MCF 10A (cell line): ENCODE measurements around the gene PIWIL4. TPM values are rescaled to one million over a fixed set of nuclear protein-coding genes. Genes with fewer than 3 reads are reported as not detected.

Source experiments
- BruUV-seq: library from RNA; stranded (reverse); fragments of 400-500 nt; replicated peaks from 2 replicates; lab custom pipeline; 2021; lab: Mats Ljungman, UMichigan
- CTCF ChIA-PET: fragments of 300-600 bp; sonication (Branson Sonifier 250); formaldehyde crosslinking; extraction: SDS; loops from one replicate; lab custom pipeline; 2021; ENCODE audit warnings: antibody characterized with exemption, inconsistent platforms; lab: Yijun Ruan, JAX
- POLR2A ChIA-PET: fragments of 300-600, 350-650 bp; sonication (Branson Sonifier 250); formaldehyde crosslinking; extraction: SDS; loops from one replicate; lab custom pipeline; 2020; ENCODE audit warnings: antibody characterized with exemption, inconsistent platforms; lab: Yijun Ruan, JAX
- DNase-seq: peaks from one replicate; pipeline ENCODE4 v3.0.0-alpha.2; 2018; ENCODE audit not compliant: unreplicated experiment
- H3K27ac Mint-ChIP-seq: one replicate; pipeline ENCODE4 v1.8.0; 2022; ENCODE audit warnings: mild to moderate bottlenecking, low read depth, mixed read lengths; ENCODE audit not compliant: unreplicated experiment
- H3K27me3 Mint-ChIP-seq: one replicate; pipeline ENCODE4 v1.8.0; 2022; ENCODE audit warnings: mixed read lengths; ENCODE audit not compliant: insufficient read depth, unreplicated experiment
- H3K36me3 Mint-ChIP-seq: one replicate; pipeline ENCODE4 v1.8.0; 2022; ENCODE audit warnings: mild to moderate bottlenecking, moderate library complexity, mixed read lengths; ENCODE audit not compliant: insufficient read depth, unreplicated experiment
- H3K4me1 Mint-ChIP-seq: one replicate; pipeline ENCODE4 v1.8.0; 2022; ENCODE audit warnings: mixed read lengths; ENCODE audit not compliant: insufficient read depth, unreplicated experiment
- H3K4me3 Mint-ChIP-seq: one replicate; pipeline ENCODE4 v1.8.0; 2022; ENCODE audit warnings: mild to moderate bottlenecking, moderate library complexity, mixed read lengths; ENCODE audit not compliant: unreplicated experiment
- H3K9me3 Mint-ChIP-seq: one replicate; pipeline ENCODE4 v1.8.0; 2022; ENCODE audit warnings: mixed read lengths; ENCODE audit not compliant: unreplicated experiment
- CTCF ChIP-seq: fragments of 200-600 bp; IDR thresholded peaks from one replicate; pipeline ENCODE4 v1.8.0; 2022; ENCODE audit warnings: antibody characterized with exemption, mild to moderate bottlenecking; ENCODE audit not compliant: unreplicated experiment
- intact Hi-C: fragments of 100-400 bp; cut with micrococcal nuclease; formaldehyde crosslinking; loops from 2 replicates; pipeline ENCODE4 v1.14.1; 2022
- total RNA-seq: library from RNA; stranded (reverse); gene quantifications from 2 replicates; pipeline ENCODE4 v1.2.3, GENCODE V29; 2022

Gene PIWIL4
- total RNA-seq, 1 experiment from 2014 or later: not detected

- Mint-ChIP-seq H3K27ac (no peak overlapping the region), H3K27me3 (no peaks in the 10 kb centered on the region), H3K36me3 (no peaks in the 10 kb centered on the region), H3K4me3 (no peak overlapping the region), H3K4me1 (no peaks in the 10 kb centered on the region), H3K9me3 (peaks cover 12% of the 10 kb centered on the region)
- DNase-seq: no peak
- no TSS peak for BruUV-seq
- ChIA-PET CTCF (interaction anchor here (0.8 to 0.9 kb wide), 3 partner anchors 9 to 268 kb away, joined by 3 to 4 read pairs (median 3); no protein-coding TSS in a partner anchor), POLR2A (no interaction called here)
- intact Hi-C loops: no loop called here
- no peak for TF ChIP-seq CTCF
Observed at GRCh38 chr11:94629741-94630140, 62.6 kb downstream of the PIWIL4 start.

GRCh38 chr11:94630221-94630620 lies 63.1 kb downstream of the PIWIL4 start:
- POLR2A ChIA-PET: interaction anchor here (1.4 kb wide), 1 partner anchor 11 kb away, joined by 4 read pairs; no protein-coding TSS in a partner anchor
- Mint-ChIP-seq H3K4me1 (no peaks in the 10 kb centered on the region), H3K4me3 (no peak overlapping the region), H3K9me3 (peaks cover 12% of the 10 kb centered on the region), H3K27me3 (no peaks in the 10 kb centered on the region), H3K27ac (no peak overlapping the region), H3K36me3 (no peaks in the 10 kb centered on the region)
- TF ChIP-seq CTCF: no peak
- intact Hi-C loops: no loop called here
- no TSS peak for BruUV-seq
- CTCF ChIA-PET: interaction anchor here (0.8 to 0.9 kb wide), 2 partner anchors 10 to 76 kb away, joined by 3 to 4 read pairs; no protein-coding TSS in a partner anchor
- DNase-seq: no peak

GRCh38 chr11:94632356-94632755 lies 65.2 kb downstream of the PIWIL4 start:
- no peaks in the 10 kb centered on the region for H3K27me3 Mint-ChIP-seq
- H3K36me3 Mint-ChIP-seq: no peaks in the 10 kb centered on the region
- no peak for DNase-seq
- CTCF ChIA-PET: interaction anchor here (0.6 to 1.0 kb wide), 3 partner anchors 9 to 935 kb away, joined by 3 to 6 read pairs (median 3); no protein-coding TSS in a partner anchor
- POLR2A ChIA-PET: interaction anchor here (1.7 kb wide), 1 partner anchor 74 kb away, joined by 3 read pairs; no protein-coding TSS in a partner anchor
- H3K4me1 Mint-ChIP-seq: no peaks in the 10 kb centered on the region
- intact Hi-C loops: no loop called here
- peaks cover 7% of the 10 kb centered on the region for H3K9me3 Mint-ChIP-seq
- no peak overlapping the region for H3K27ac Mint-ChIP-seq
- no peak for TF ChIP-seq CTCF
- H3K4me3 Mint-ChIP-seq: no peak overlapping the region
- BruUV-seq: no TSS peak

- no peak for DNase-seq
- CTCF ChIA-PET: no interaction called here
- no peak overlapping the region for H3K27ac Mint-ChIP-seq
- intact Hi-C loops: no loop called here
- H3K36me3 Mint-ChIP-seq: no peaks in the 10 kb centered on the region
- H3K4me1 Mint-ChIP-seq: peaks cover 17% of the 10 kb centered on the region
- H3K9me3 Mint-ChIP-seq: no peaks in the 10 kb centered on the region
- no peak for TF ChIP-seq CTCF
- no peak overlapping the region for H3K4me3 Mint-ChIP-seq
- BruUV-seq: no TSS peak
- no peaks in the 10 kb centered on the region for H3K27me3 Mint-ChIP-seq
- POLR2A ChIA-PET: no interaction called here
Observed at GRCh38 chr11:94635072-94635471, 67.9 kb downstream of the PIWIL4 start.
